Stomach (tissue), 9 donors: ENCODE results near the gene SCG3. TPM values are rescaled to one million over a fixed set of nuclear protein-coding genes. Genes with fewer than 3 reads are reported as not detected.
"Not testable (repeated sequence)": the region's sequence is repeated elsewhere in the genome, so short reads cannot be mapped to it uniquely, and the experiment has no call there.

ENCODE experiments used
- DNase-seq, 2 donors: peaks; one replicate each; pipeline versions ENCODE4 v3.0.0 to v3.0.0-alpha.2; 2013 to 2019
- H3K27ac ChIP-seq, 5 donors: fragments of 200-600 bp in 4 of 5; sonication (generic) in 4 of 5; one replicate each; pipeline ENCODE4 v1.5.1; 2013 to 2019; ENCODE audit warnings: mild to moderate bottlenecking in 1 of 5, moderate library complexity in 1 of 5
- H3K27me3 ChIP-seq, 3 donors: fragments of 200-600 bp; sonication (generic); one replicate each; pipeline ENCODE4 v1.5.1; 2017 to 2019; ENCODE audit warnings: mixed run types in 1 of 3
- H3K36me3 ChIP-seq, 4 donors: fragments of 200-600 bp; sonication (generic); 1 replicate in 3 of 4; 2 replicates in 1 of 4; pipeline ENCODE4 v1.5.1; 2016 to 2019
- H3K4me1 ChIP-seq, 4 donors: fragments of 200-600 bp; sonication (generic); one replicate each; pipeline ENCODE4 v1.5.1; 2016 to 2019
- H3K4me3 ChIP-seq, 4 donors: fragments of 200-600 bp; sonication (generic) in 3 of 4; one replicate each; pipeline ENCODE4 v1.5.1; 2016 to 2019; ENCODE audit warnings: mild to moderate bottlenecking in 1 of 4
- H3K9me3 ChIP-seq, 4 donors: fragments of 200-600 bp; sonication (generic); one replicate each; pipeline ENCODE4 v1.5.1; 2016 to 2019
- EP300 ChIP-seq: sonication (generic); formaldehyde crosslinking; IDR thresholded peaks from one replicate; pipeline ENCODE4 v1.6.1; 2017; ENCODE audit warnings: antibody characterized with exemption
- POLR2A ChIP-seq, 4 donors: fragments of 450-650 bp; IDR thresholded peaks; one replicate each; pipeline ENCODE4 v1.6.1; 2016; ENCODE audit warnings: antibody characterized with exemption in 4 of 4, control low read depth in 2 of 4, mild to moderate bottlenecking in 1 of 4, moderate library complexity in 1 of 4
- POLR2AphosphoS5 ChIP-seq, 3 donors: sonication (generic); formaldehyde crosslinking; IDR thresholded peaks; one replicate each; pipeline ENCODE4 v1.6.1; 2016; ENCODE audit warnings: antibody characterized with exemption in 3 of 3
- WGBS, 5 donors: extraction: QIAGEN DNeasy Blood & Tissue Kit in 3 of 5; methylation state at CpG; one replicate each; pipeline versions ENCODE4 v1.1.5 to v1.1.7; 2013 to 2018; 5-methylcytosine and 5-hydroxymethylcytosine counted together
- intact Hi-C: fragments of 100-400 bp; cut with DNase I; formaldehyde crosslinking; loops from one replicate; pipeline ENCODE4 v1.15.1; 2023; ENCODE audit warnings: low total_unique reads
- polyA plus RNA-seq, 3 donors: library from polyadenylated mRNA; stranded (reverse); fragments of 200-250 nt; gene quantifications; one replicate each; pipeline ENCODE4 v1.2.3, GENCODE V29; 2013
- total RNA-seq, 5 donors: library from RNA; depleted of rRNA; stranded (reverse); fragments of >200 nt; gene quantifications; one replicate each; pipeline versions ENCODE4 v1.1.0 to v1.2.3, GENCODE V29; 2014 to 2016
- TF ChIP-seq, protein P1 (sequence below), 7 experiments: fragments of 450-650 bp in 4 of 7; fragments of 200-600 bp in 3 of 7; sonication (generic) in 3 of 7; IDR thresholded peaks; one replicate each; pipeline ENCODE4 v1.5.1; 2016 to 2019; ENCODE audit warnings: antibody characterized with exemption in 7 of 7, control low read depth in 2 of 7, mild to moderate bottlenecking in 1 of 7
- donor health status: healthy with polysubstance abuse.
- donor health status: Bipolar disorder and iron deficiency.
- donor health status: healthy.

The SCG3 gene
- total and polyA plus RNA-seq, 8 donors = 0.31 to 2.4 (median 0.88) TPM; not detected in 3

- Histone ChIP-seq H3K36me3 (no peaks in the 10 kb centered on the region), H3K27me3 (no peaks in the 10 kb centered on the region), H3K4me3 (no peak overlapping the region), H3K9me3 (no peaks in the 10 kb centered on the region), H3K27ac (no peak overlapping the region), H3K4me1 (peaks cover 0 to 20% (median 0%) of the 10 kb centered on the region in 4 donors)
- 28 to 58% (median 39%) methylated on average over 1 of the region's 1 CpG for WGBS, 5 donors
- TF ChIP-seq, protein P1, sequence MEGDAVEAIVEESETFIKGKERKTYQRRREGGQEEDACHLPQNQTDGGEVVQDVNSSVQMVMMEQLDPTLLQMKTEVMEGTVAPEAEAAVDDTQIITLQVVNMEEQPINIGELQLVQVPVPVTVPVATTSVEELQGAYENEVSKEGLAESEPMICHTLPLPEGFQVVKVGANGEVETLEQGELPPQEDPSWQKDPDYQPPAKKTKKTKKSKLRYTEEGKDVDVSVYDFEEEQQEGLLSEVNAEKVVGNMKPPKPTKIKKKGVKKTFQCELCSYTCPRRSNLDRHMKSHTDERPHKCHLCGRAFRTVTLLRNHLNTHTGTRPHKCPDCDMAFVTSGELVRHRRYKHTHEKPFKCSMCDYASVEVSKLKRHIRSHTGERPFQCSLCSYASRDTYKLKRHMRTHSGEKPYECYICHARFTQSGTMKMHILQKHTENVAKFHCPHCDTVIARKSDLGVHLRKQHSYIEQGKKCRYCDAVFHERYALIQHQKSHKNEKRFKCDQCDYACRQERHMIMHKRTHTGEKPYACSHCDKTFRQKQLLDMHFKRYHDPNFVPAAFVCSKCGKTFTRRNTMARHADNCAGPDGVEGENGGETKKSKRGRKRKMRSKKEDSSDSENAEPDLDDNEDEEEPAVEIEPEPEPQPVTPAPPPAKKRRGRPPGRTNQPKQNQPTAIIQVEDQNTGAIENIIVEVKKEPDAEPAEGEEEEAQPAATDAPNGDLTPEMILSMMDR (IDR thresholded peaks at IDR 0.05) = no peak
- TF ChIP-seq EP300 (no peak), POLR2AphosphoS5 (IDR thresholded peaks at IDR 0.05) (no peak), POLR2A (IDR thresholded peaks at IDR 0.05) (no peak)
- intact Hi-C loops = no loop called here
- DNase-seq = no peak
Measured at GRCh38 chr15:51642696-51643095, 38.6 kb upstream of the SCG3 start.

GRCh38 chr15:51647128-51647562 is 34.2 kb upstream of the SCG3 start:
- DNase-seq = peak; percentile 64 to 74
- Histone ChIP-seq H3K9me3 (no peaks in the 10 kb centered on the region), H3K36me3 (no peaks in the 10 kb centered on the region), H3K27me3 (no peaks in the 10 kb centered on the region), H3K4me3 (no peak overlapping the region), H3K4me1 (peaks cover 0 to 18% (median 0%) of the 10 kb centered on the region in 4 donors), H3K27ac (peak overlapping the region in 1 of 5 donors; percentile 28)
- 27 to 36% (median 34%) methylated on average over 3 of the region's 3 CpGs for WGBS, 5 donors
- TF ChIP-seq POLR2AphosphoS5 (IDR thresholded peaks at IDR 0.05) (peak in 2 of 3 donors; percentile 43 to 69), EP300 (no peak)
- intact Hi-C loops = no loop called here

DNA sequence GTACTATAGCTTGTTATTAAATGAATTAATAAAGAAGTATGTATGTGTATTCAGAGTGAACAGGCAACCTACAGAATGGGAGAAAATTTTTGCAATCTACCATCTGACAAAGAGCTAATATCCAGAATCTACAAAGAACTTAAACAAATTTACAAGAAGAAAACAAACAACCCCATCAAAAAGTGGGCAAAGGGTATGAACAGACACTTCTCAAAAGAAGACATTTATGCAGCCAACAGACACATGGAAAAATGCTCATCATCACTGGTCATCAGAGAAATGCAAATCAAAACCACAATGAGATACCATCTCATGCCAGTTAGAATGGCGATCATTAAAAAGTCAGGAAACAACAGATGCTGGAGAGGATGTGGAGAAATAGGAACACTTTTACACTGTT is 33.2 kb upstream of the SCG3 start:
- H3K4me1 ChIP-seq = peaks cover 0 to 12% (median 0%) of the 10 kb centered on the region in 4 donors
- 68 to 90% methylated on average over 1 of the region's 1 CpG; no CpG with 5 or more reads in 3 of the 5 donors for WGBS, 5 donors
- H3K4me3 ChIP-seq, H3K27ac ChIP-seq, H3K36me3 ChIP-seq, H3K9me3 ChIP-seq, H3K27me3 ChIP-seq, DNase-seq, intact Hi-C loops: not testable (repeated sequence)

DNA sequence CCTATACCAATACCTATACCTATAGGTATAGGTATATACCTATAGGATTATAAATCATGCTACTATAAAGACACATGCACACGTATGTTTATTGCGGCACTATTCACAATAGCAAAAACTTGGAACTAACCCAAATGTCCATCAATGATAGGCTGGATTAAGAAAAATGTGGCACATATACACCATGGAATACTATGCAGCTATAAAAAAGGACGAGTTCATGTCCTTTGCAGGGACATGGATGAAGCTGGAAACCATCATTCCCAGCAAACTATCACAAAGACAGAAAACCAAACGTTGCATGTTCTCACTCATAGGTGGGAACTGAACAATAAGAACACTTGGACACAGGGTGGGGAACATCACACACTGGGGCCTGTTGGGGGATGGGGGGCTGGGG is 32.7 kb upstream of the SCG3 start:
- H3K27ac ChIP-seq, H3K36me3 ChIP-seq, H3K4me1 ChIP-seq, H3K4me3 ChIP-seq, H3K27me3 ChIP-seq, intact Hi-C loops, DNase-seq, H3K9me3 ChIP-seq: not testable (repeated sequence)
- WGBS, 5 donors = 72 to 80% (median 77%) methylated on average over 4 of the region's 4 CpGs

- no peaks in the 10 kb centered on the region for H3K9me3 ChIP-seq
- no peak overlapping the region for H3K4me3 ChIP-seq
- intact Hi-C loops = loop anchor here (5.0 kb wide), 1 partner anchor 122 kb away; no protein-coding TSS in a partner anchor
- H3K4me1 ChIP-seq = peaks cover 0 to 9% (median 0%) of the 10 kb centered on the region in 4 donors
- 37 to 40% (median 39%) methylated on average over 4 of the region's 4 CpGs for WGBS, 5 donors
- DNase-seq = peak in 1 of 2 donors; percentile 92
- no peak overlapping the region for H3K27ac ChIP-seq
- H3K27me3 ChIP-seq = no peaks in the 10 kb centered on the region
- TF ChIP-seq EP300 (no peak), POLR2A (IDR thresholded peaks at IDR 0.05) (no peak), POLR2AphosphoS5 (IDR thresholded peaks at IDR 0.05) (no peak)
- TF ChIP-seq, protein P1 (IDR thresholded peaks at IDR 0.05) = peak in 5 of 7 experiments; percentile 48 to 84 (median 72)
- no peaks in the 10 kb centered on the region for H3K36me3 ChIP-seq
Measured at GRCh38 chr15:51649659-51650521, 31.4 kb upstream of the SCG3 start.
